DND-41 (cell line): ENCODE measurements around the gene USP20.

ENCODE experiments used
- CTCF ChIP-seq: IDR thresholded peaks from 2 replicates; pipeline ENCODE4 v1.5.1; 2012; ENCODE audit warnings: borderline replicate concordance, low read length, moderate library complexity, mild to moderate bottlenecking; ENCODE audit not compliant: poor library complexity, severe bottlenecking; ENCODE audit errors: extremely low read depth
- EZH2 ChIP-seq: IDR thresholded peaks from 3 replicates; pipeline ENCODE4 v1.6.1; 2012; ENCODE audit warnings: borderline replicate concordance, low read depth, mild to moderate bottlenecking, moderate library complexity, low read length, inconsistent platforms; ENCODE audit not compliant: severe bottlenecking

DNA sequence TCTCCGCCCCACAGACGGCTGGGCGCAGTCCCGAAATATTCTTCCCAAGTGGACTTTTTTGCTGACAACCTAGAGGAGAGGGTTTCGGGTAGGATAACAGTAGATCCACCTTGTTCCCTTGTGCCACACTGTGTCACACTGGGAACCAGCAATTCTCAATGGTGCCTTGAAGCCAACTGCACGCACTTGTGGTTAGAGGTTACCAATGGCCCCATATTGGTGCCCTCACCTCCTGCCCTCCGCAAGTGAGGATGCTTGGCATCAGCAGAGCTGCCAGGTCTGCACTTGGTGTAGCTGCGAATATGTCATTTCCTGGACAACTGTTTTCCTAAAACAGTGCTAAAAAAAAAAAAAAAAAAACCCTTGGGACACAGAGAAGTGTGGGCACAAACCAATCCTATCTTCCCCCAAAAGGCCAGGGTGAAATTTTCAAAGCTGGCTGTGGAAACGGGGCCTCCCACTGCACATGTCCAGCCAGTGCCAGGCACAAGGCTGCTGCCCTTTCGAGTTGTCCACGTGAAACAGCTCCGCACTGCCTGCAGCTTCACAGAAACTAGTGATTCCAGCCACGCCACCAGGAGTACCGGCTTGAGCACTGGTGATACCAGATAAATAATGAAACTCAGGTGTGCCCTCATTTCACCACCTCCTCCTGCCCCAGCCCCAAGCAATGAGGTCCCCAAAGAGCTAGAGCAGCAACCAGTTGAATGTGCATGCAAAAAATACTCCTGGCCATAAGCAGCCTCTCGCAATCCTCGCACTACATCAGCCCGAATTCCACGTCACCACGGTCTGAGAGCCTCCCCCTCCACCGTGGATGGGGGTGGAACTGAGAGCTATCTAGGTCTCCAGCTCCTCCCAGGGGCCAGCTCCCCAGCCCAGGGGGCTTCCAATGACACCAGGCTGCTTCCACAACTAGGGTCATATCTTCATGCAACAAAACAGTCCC, 51.2 kb downstream of the USP20 start:
- TF ChIP-seq EZH2, result no peak
- no peak for TF ChIP-seq CTCF
